Measurements from ENCODE around the gene COLGALT1. TPM values are rescaled to one million over a fixed set of nuclear protein-coding genes. Genes with fewer than 3 reads are reported as not detected.

The COLGALT1 gene
- total and polyA plus RNA-seq, 9 of the 15 experiments (the other 6 are each of a cell fraction or from before 2014, with no cell fraction given): 4.9 to 119 (median 82.6) TPM

DNA sequence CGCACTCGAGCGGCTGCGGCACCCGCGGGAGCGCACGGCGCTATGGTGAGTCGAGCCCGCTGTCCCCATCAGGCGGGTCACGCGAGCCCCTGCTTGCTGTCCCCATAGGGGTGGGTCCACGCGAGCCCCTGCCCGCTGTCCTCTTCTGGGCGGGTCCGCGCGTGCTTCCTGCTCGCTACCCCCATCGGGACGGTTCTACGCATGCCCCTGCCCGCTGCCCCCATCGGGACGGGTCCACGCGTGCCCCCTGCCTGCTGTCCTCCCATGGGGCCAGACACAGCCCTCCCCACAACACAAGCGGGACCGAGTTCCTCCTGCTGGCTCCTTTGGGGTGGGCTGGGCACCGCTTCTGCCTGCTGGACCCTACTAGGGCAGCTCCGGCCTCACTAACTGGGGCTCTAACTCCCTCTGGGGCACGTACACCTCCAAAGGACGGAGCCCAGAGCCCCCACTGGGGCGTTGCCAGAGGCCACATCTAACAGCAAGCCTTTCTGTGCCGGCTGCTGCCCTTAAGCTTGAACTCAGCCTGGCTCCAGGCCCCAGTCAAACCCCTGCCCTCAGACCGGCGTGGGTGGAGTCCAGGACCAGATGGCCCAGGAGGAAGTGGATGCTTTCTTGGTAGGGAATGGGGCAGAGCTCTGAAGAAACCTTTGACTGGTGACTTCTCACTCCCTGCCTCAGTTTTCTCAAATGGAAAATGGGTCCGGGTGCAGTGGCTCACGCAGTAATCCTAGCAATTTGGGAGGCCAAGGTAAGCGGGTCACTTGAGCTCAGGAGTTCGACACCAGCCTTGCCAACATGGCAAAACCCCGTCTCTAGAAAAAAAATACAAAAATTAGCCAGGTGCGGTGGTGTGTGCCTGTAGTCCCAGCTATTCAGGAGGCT is 722 bp downstream of the COLGALT1 start (continued):
- TF ChIP-seq, protein P1, sequence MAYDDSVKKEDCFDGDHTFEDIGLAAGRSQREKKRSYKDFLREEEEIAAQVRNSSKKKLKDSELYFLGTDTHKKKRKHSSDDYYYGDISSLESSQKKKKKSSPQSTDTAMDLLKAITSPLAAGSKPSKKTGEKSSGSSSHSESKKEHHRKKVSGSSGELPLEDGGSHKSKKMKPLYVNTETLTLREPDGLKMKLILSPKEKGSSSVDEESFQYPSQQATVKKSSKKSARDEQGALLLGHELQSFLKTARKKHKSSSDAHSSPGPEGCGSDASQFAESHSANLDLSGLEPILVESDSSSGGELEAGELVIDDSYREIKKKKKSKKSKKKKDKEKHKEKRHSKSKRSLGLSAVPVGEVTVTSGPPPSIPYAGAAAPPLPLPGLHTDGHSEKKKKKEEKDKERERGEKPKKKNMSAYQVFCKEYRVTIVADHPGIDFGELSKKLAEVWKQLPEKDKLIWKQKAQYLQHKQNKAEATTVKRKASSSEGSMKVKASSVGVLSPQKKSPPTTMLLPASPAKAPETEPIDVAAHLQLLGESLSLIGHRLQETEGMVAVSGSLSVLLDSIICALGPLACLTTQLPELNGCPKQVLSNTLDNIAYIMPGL (CRISPR knock-in tag; IDR thresholded peaks at IDR 0.05): peak; percentile 78; the same call in 1 of the 2 replicates
- TF ChIP-seq, protein P2, sequence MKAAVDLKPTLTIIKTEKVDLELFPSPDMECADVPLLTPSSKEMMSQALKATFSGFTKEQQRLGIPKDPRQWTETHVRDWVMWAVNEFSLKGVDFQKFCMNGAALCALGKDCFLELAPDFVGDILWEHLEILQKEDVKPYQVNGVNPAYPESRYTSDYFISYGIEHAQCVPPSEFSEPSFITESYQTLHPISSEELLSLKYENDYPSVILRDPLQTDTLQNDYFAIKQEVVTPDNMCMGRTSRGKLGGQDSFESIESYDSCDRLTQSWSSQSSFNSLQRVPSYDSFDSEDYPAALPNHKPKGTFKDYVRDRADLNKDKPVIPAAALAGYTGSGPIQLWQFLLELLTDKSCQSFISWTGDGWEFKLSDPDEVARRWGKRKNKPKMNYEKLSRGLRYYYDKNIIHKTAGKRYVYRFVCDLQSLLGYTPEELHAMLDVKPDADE (conservative IDR thresholded peaks at IDR 0.05; ENCODE audit: control insufficient read depth, low read depth, low read length): peak; percentile 23; the same call in 1 of the 2 replicates
- TF ChIP-seq TFAM (CRISPR knock-in tag; conservative IDR thresholded peaks at IDR 0.05) (no peak), TFAP4 (CRISPR knock-in tag; IDR thresholded peaks at IDR 0.05; ENCODE audit: borderline replicate concordance) (no peak; the same call in 1 of the 2 replicates), ELF1 (tag; IDR thresholded peaks at IDR 0.05) (no peak), RBFOX2 (IDR thresholded peaks at IDR 0.05; ENCODE audit: low read depth, low read length) (peak; percentile 80), ZFP1 (CRISPR knock-in tag; IDR thresholded peaks at IDR 0.05) (no peak), ARHGAP35 (IDR thresholded peaks at IDR 0.05; ENCODE audit: partially characterized antibody) (no peak), EWSR1 (IDR thresholded peaks at IDR 0.05; ENCODE audit: borderline replicate concordance, low read depth, partially characterized antibody) (no peak), DACH1 (IDR thresholded peaks at IDR 0.05; ENCODE audit: partially characterized antibody) (no peak), ZBED1 (IDR thresholded peaks at IDR 0.05) (no peak), SMC3 (conservative IDR thresholded peaks at IDR 0.05; ENCODE audit: insufficient read depth, low read depth, low read length) (0 out of 2 replicates have a peak, but pooled peaks have one; percentile 7), FOXJ2 (tag; IDR thresholded peaks at IDR 0.05) (no peak), KDM4B (IDR thresholded peaks at IDR 0.05; ENCODE audit: borderline replicate concordance in 2 of 2, low read depth in 1 of 2) (no peak), SNIP1 (IDR thresholded peaks at IDR 0.05; ENCODE audit: low read depth) (no peak), SETDB1 (IDR thresholded peaks at IDR 0.05; ENCODE audit: low read length) (no peak), PTRF (tag; IDR thresholded peaks at IDR 0.05) (no peak), POLR2G (IDR thresholded peaks at IDR 0.05; ENCODE audit: low read depth, low read length) (peak; percentile 77), MIER1 (IDR thresholded peaks at IDR 0.05; ENCODE audit: low read depth) (no peak), IFI16 (CRISPR knock-in tag; IDR thresholded peaks at IDR 0.05) (no peak)
- TF ChIP-seq, protein P3, sequence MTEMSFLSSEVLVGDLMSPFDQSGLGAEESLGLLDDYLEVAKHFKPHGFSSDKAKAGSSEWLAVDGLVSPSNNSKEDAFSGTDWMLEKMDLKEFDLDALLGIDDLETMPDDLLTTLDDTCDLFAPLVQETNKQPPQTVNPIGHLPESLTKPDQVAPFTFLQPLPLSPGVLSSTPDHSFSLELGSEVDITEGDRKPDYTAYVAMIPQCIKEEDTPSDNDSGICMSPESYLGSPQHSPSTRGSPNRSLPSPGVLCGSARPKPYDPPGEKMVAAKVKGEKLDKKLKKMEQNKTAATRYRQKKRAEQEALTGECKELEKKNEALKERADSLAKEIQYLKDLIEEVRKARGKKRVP (CRISPR knock-in tag; IDR thresholded peaks at IDR 0.05): no peak
- TF ChIP-seq, protein P4, sequence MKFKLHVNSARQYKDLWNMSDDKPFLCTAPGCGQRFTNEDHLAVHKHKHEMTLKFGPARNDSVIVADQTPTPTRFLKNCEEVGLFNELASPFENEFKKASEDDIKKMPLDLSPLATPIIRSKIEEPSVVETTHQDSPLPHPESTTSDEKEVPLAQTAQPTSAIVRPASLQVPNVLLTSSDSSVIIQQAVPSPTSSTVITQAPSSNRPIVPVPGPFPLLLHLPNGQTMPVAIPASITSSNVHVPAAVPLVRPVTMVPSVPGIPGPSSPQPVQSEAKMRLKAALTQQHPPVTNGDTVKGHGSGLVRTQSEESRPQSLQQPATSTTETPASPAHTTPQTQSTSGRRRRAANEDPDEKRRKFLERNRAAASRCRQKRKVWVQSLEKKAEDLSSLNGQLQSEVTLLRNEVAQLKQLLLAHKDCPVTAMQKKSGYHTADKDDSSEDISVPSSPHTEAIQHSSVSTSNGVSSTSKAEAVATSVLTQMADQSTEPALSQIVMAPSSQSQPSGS (CRISPR knock-in tag; IDR thresholded peaks at IDR 0.05): no peak

All from K562 (cell line).